C1 segment of cervical spinal cord (tissue), 14 donors: ENCODE data around the gene PRLHR.

Experiments used
- DNase-seq, 14 donors: peaks; one replicate each; lab custom pipeline; 2025; lab: John Stamatoyannopoulos, UW

Gene PRLHR

DNA sequence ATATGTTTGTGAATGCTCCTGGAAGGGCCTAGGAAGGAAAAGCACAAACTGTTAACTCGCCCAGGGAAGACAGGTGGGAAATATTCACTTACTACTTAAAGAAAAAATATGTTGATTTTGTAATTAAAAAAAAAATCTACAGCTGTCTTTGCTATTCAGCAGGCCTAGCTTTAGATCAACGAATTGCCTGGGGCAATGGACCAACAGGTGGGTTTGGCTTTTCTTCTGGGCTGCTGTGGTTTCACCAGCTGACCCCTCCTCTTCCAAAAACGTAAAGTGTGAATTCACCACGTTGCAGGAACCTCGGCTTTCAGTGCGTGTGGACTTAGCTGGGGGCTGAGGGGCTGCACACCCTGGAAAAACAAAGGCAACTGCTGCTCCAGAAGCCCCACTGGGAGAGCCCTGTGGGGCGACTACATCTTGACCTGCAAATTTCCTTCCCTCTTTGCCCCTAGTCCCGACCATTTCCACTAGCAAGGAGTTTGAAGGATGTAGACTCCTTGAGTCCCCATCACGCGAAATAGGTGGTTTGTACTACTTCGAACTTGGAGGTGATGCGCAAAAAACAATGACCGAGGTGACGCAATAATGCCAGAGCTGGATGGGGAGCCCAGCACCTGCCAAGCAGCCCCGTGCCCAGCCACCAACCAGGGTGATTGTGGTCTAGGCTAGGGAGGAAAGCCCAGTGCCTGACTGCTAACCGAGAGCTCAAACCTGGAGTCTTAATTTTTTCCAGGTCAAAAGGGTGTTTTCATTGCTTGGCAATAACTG is 7.4 kb downstream of the PRLHR start:
- DNase-seq = no peak

DNA sequence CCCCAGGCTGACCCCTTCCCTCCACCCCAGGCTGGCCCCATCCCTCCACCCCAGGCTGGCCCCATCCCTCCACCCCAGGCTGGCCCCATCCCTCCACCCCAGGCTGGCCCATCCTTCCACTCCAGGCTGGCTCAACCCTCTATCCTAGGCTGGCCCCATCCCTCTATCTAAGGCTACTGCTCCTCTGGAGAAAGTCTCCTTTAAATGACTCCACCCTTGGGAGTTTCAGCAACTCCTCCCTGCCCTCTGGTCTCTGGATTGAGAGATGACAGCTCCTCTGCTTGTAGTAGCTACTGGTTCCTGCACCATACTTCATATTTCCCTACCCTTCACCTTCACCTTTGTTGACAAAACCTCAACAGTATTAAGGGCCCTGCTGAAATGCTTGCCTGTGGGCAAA is 8.5 kb downstream of the PRLHR start:
- DNase-seq = no peak

DNA sequence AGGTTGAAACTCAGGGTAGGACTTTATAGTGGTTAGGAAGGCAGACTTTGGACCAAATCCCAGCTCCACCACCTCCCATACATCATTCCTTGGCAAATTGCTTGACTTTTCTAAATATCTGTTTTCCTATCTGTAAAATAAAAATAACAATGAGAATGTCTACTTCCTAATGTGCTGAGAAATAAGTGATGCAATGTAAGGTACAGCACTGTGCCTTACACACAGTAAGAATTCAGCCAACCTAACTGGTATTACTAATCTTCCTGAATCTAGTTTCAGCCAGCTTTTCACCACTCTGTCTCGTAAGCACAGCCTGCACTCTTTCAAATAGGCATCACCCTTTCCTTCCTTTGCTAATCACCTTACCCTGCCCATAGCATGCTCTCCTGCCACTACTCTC is 9.7 kb downstream of the PRLHR start:
- DNase-seq = no peak

DNA sequence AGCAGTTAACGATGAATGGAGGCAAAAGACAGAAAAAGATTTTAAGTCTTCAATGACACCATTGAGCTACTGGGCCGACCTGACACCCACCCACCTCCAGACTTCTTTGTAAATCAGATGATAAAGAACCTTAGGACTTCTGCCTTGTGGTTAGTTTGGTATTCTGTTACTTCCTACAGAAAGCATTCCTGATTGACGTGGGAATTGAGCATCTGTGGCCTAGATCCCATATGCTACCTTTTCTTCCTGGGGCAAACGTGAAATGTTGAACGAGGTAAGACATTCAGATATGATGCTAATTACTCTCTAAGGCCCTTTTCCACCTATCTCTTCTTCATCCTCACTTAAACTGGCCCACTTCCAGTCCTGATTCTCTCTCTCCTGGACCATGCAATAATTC is 10.2 kb downstream of the PRLHR start:
- no peak for DNase-seq

DNA sequence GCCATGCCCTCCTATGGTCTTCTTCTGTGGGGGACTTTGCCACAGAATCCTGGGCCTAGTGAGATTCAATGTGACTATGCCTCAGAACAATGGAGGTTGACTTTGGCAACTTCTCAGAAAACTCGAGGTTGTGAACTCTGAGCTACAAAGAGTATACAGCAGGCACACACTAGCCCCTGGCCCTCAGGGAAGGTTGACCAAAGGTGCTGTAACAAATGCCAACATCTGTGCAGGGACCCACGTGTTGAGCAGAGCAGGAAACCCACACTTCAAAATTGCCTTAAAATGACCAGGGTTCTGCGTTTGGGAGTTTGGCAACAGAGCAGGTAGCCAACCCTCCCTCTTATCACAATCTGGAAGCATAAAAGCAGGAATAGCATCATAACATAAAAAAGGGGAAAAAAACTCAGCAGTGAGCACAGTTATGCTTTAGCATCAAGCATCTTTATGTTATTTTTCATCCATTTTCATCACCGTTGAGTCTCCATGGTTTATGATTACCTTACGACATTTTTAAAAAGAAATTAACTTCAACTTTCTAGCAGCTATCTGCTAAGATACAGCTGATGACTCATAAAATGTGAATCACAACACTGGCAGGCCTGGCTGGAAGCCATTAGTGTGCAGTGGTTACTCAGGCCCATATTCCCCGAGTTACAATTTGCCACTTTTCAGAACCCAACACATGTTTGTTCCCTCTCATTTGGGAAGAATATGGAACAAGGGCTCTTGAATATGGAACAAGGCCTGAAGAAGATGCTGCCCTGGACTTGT is 11.1 kb downstream of the PRLHR start:
- no peak for DNase-seq

DNA sequence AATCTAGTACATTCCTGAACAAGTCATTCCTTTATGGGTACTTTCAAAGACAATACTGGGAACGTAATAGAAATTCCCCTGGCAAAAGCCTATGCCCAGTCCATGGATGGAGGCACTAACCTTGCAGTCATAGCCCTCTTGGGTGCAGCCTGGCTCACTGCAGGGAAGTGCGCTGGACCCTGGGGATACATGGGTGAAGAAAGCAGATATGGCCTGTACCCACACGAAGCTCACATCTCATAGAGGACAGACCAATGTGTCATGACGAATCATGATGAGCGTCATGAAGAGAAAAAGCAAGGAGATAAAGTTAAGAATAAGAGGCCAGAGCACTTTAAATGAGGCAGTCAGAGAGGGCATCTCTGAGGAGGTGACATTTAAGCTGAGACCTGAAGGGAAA is 11.8 kb downstream of the PRLHR start:
- no peak for DNase-seq

DNA sequence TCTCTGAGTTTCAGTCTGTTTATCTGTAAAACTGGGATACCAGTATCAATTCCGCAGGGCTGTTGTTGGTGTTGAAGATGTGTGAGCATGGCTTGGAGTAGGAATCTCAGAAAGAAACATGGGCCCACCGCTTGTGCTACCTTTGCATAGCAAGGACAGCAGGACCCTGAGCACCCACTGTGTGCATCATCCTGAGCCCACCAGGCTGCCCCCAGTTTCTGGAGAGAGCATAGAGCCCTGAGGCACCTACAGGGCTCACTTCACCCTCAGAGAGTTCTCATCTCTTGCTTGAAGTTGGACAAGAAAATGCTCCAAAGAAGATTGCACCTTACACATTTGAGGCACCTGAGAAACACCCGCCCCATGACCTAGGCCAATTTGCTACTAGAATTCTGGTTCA is 12.9 kb downstream of the PRLHR start:
- no peak for DNase-seq

DNA sequence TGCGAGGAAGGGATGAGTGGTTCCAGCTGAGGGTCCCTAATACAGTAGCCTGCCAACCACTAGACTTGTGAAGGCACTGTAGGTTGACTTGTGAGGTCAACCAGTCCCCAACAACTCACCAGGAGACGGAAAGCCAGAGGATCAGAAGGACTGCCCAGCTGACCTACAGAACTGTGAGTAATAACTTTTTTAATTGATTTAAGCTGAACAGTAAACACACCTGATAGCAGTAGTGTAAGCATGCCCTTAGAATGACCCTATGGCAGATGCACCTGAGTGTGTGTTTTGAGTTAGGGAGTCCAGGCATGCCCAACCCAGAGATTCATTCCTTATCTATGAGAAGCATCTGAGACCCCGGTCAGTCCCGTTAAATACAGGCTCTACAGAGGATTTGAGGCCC is 14.1 kb downstream of the PRLHR start:
- no peak for DNase-seq

DNA sequence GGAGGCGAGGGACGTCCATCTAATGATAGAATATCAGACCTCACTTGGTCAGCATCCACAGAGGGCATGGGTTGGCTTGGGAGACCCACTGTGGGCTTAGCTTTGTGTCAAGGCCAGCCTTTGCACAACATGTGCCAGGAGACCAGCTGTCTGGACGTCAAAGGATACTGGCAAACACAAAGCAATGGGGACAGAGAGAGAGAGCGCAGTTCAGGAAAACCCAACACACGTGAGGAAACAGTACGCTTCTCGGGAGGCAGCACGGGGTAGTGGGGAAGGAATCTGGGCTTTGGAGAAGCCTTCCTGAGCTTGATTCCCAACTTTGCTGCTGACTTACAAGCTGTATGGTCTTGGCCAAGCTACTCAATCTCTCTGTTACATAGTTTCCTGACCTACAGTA is 14.7 kb downstream of the PRLHR start:
- no peak for DNase-seq

DNA sequence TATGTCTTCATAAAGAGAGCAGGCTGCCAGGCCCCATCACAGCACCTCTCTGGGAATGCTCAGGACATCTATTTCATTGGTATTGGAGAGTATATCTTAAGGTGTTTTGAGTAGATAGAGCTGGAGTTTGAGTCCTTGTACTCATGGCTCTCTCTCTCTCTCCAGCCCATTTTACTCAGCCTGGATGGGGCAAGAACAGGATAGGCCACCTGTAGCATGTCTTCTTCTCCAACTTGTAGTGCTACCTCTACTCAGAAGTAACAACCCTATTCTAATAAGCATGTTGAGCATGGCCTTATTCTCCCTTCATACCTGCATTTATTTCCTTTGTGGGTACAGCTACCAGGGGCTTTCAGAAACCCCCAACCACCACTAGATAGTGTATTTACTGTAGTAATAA is 21.9 kb downstream of the PRLHR start:
- DNase-seq = no peak

DNA sequence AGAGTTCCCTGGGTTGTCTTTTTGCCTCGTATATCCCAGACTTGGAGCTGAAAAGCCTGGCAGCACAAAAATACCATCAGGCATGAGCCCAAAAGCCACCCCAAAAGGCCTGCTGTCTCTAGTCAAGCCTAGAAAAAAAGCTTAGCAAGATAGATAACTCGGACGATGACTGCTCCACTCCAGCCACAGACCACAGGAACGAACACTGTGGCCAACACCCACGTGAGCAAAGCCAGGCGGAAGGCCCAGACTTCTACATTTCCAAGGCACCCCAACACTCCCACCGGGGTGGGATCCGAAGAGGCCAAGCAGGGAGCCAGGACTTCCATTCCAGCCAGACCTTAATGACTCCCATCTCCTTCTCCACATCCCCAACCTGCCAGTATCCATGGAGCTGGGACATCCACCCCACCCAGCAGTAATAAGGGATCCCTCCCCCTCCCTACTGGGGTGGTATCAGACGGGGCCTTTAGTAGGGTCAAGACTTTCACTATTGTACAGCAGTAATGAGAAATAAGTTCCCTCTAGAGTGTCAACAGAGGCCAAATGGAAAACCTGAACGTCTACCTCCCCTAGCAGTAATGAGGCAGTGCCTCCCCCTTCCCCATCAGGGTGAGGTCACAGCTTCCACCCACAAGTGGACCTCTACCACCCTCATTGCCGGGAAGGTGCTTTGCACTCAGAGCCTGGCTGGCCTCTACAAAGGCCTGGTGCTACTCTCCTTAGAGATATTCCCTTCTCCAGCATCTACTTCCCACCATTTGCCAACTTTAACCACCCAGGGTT is 23.0 kb downstream of the PRLHR start:
- DNase-seq = no peak

DNA sequence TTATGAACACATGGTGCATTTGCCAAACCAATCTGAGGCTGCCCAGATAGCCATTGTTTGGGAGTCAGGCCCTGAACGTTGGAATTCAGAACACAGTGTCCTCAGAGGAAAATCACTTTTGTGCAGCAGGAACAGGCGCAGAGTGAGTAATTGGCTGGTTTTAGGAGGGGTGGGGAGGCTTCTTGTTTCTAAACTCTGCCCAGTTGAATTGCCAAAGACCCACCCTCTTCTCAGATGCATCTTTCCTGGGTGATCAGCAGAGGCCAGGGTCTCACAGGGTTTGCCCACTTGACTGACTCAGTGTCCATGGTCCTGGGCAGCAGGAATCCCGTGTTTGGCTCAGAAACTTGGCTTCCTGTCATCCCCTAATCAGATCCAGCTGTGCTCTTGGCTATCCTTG is 24.3 kb downstream of the PRLHR start:
- peak in 9 of 14 donors; percentile 14 to 71 (median 44) for DNase-seq

DNA sequence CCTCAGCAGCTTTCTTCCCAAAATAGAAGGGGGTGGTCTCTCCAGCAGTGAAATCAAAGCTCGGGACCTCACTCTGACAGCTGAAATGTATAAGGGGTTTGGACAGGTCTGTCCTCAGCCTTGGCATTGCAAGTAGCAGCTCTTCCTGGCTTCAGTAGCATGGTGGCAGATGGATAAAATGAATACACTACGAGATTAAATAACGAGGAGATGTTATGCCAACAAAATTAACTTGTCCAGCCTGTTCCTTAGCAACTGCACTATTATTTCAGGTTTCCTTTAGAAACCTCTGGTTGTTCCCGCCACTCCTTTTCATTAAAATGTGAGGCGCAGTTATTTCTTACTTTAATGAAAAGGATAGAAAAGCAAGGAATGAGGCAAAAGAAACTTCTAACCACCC is 24.9 kb downstream of the PRLHR start:
- DNase-seq = peak in 2 of 14 donors; percentile 12 to 36

DNA sequence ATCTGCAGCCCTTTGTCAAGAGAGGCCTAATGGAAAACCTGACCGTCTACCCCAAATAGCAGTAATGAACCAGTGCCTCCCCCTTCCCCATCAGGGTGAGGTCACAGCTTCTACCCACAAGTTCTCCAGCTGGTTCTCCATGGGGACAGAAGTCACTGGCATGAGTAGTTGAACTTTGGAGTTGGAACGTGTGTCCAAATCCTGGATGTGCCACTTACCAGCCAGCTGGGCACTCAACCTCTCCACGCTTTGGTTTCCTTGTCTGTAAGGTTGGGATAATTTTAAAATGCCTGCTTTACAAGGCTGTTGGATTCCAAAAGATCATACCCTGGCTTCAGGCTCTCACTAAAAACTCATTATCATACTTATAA is 25.6 kb downstream of the PRLHR start:
- DNase-seq = no peak

DNA sequence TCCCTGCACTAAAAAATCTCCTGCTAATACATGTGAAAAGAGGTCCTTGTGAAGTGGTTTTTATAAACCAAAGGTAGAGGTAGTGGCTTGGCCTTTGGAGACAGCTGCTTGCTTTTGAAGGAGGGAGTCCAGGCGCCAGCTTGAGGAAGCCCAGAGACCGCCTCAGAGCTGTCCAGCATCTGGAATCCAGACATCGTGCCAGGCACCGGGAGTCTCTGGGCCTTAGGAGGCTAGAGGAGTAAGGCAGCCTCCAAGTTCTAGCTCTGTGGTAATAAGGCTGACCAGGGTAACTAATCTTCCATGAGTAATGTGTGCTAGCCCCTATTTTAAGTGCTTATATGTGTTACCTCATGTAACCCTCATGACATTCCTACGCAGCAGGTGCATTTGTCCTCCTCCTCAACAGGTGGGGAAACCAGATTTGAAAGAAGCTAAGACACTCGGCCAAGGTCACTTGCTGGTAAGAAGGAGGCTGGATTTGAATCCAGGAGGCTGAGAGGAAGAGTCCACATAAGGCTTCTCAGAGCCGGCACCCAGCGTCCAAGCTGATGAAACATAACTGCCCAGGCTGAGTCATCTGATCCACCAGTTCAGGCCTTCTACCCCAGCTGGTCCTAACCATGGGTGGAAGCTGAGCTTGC is 26.1 kb downstream of the PRLHR start:
- DNase-seq = no peak

DNA sequence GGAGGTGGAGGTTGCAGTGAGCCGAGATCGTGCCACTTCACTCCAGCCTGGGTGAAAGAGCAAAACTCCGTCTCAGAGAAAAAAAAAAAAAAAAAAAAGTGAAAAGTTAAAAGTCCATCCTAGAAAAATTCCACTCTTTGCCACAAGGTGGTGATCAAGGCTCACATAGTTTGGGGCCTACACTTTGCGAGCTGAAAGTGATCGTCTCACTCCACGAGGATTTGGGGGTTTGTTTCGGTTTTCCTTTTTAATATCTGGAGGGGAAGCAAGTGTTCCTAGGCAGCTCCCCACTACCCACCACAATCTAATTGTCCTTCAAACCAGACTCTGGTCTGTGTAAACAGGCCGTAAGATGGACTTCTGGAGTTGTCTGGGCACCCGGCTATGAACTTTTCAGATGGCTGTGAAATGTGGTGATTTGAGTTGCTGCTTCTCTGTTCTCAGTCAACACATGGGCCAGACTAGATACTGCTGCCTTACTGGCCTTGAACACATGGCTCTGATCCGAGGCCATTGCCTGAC is 27.1 kb downstream of the PRLHR start:
- DNase-seq = peak in 5 of 14 donors; percentile 13 to 32 (median 24)

DNA sequence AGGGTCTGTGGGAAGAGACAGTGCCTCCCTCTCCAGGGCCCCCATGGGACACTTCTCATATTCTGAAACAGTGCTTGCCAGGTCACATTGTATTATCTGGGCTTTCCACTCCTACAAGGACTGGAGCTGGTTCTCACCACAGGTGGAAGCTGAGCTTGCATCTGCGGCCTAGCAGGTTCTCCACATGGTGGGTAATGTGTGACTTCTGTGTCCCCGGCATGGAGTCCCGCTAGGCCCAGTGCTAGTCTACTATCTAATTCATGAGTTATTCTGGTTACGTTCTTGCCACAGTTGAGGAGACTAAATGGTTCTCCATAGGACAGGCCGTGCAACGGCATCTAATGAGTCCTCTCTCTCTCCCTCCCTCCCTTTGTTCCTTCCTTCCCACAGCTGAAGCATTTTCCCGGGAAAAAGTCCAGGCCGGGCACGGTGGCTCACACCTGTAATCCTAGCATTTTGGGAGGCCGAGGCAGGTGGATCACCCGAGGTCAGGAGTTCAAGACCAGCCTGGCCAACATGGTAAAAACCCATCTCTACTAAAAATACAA is 27.7 kb downstream of the PRLHR start:
- no peak for DNase-seq

DNA sequence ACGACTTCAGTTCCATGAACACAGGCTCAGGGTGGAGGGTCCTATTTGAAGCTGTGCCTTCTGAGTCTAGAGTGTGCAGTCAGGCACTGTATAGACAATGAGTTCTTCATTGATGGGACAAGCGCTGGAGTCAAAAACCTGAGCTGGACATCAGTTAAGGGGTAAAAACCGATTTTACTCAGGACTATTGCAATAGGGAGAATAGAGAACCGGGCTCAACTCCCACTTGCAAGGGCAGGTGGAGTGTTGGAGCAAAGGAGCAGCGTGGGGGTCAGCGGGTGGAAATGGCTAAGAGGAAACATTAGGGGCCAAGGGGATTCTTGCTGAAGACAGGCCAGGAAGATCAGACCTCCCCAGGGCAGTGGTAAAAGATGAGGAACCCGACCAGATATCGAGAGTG is 28.5 kb downstream of the PRLHR start:
- no peak for DNase-seq

DNA sequence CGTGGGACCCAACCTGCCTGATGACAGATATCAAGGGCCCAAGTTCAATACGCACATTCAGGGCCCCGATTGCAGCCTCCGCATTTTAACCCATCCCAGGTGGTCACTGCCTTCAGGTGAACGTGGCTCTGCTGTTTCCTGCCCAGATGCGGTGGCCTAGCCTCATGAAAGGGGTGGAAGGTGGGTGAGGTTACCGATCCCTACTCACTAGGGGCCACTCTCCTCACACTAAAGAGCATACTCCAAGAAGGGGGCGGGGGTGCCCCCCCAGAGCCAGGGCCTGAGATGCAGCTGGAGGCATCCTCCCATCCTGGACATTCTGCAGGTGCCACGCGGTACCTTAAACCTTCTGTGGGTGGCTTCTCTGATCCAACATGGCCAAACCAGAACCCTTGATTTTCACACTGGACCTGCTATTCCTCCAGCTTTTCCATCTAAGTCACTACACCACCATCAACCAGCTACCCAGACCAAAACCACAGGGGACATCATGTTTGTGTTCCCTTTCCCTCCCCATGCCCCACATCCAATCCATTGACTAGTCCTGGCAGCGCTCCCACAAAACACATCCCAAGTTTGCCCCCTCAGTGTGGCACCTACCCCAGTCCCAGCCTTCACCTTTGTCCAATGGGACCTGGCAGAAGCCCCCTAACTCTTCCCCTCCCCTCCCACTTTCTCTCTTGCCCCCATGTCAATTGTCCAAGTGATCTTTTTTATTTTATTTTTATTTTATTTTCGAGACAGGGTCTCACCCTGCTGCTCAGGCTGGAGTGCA is 30.0 kb downstream of the PRLHR start:
- DNase-seq = no peak

DNA sequence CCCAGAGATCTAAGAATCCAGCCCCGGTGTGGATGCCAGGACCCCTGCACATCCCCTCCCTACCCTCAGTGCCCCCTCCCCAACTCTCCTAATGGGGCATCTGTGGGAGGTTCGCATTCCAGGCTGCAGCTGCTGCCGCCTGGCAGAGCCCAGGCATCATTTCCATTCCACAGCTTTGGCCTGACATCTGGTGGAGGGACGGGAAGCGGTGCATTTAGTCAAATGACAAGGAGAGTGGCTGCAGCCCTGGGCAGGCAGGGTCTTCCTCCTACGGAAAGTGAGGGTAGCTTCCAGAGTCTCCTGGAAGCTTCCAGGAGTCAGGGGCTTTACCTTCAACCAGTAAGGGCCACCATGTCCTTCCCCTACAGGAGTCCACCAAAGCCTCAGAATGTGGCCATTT is 30.8 kb downstream of the PRLHR start:
- no peak for DNase-seq

DNA sequence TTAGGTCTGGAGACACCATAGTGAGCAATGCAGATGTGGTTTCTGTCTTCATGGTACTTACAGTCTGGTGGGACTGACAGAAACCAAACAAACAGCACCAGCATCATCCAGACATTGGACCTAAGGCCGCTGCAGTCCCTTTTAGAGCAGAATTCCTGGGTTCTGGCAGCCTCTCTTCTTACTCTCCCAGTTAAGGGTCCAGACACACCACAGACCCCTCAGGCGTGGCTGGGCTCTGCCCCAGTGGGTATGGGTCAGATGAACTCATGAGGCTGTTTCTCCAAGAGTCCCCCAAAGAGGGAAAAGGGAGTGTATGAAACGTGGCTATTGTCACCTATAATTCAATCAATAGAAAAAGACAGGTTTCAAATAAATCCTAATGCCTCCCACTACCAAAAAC is 31.3 kb downstream of the PRLHR start:
- no peak for DNase-seq
